HG03571 (cell line): Measurements from ENCODE around the gene NDUFS7.

Experiments used
- ATAC-seq: cut with Tn5 transposase; IDR thresholded peaks from one replicate; pipeline ENCODE4 v1.9.1; 2021; ENCODE audit not compliant: unreplicated experiment

The NDUFS7 gene

GRCh38 chr19:1364070-1364704 lies 19.5 kb upstream of the NDUFS7 start:
- no peak for ATAC-seq

GRCh38 chr19:1365319-1366269 lies 18.1 kb upstream of the NDUFS7 start:
- no peak for ATAC-seq

- no peak for ATAC-seq
Observed at GRCh38 chr19:1366296-1366695, 17.4 kb upstream of the NDUFS7 start.

GRCh38 chr19:1366899-1367870 lies 16.5 kb upstream of the NDUFS7 start:
- no peak for ATAC-seq

- no peak for ATAC-seq
Observed at GRCh38 chr19:1369214-1369805, 14.4 kb upstream of the NDUFS7 start.

GRCh38 chr19:1370579-1371361 lies 12.9 kb upstream of the NDUFS7 start:
- ATAC-seq, result no peak

- no peak for ATAC-seq
Observed at GRCh38 chr19:1373042-1373533, 10.6 kb upstream of the NDUFS7 start.

GRCh38 chr19:1373534-1374249 lies 10.0 kb upstream of the NDUFS7 start:
- no peak for ATAC-seq

GRCh38 chr19:1374250-1374577 lies 9.5 kb upstream of the NDUFS7 start:
- ATAC-seq, result no peak

- no peak for ATAC-seq
Observed at GRCh38 chr19:1376415-1376805, 7.3 kb upstream of the NDUFS7 start.

- ATAC-seq, result no peak
Observed at GRCh38 chr19:1377176-1377964, 6.3 kb upstream of the NDUFS7 start.

GRCh38 chr19:1377965-1378785 lies 5.5 kb upstream of the NDUFS7 start:
- ATAC-seq, result no peak

- no peak for ATAC-seq
Observed at GRCh38 chr19:1379126-1379905, 4.4 kb upstream of the NDUFS7 start.

GRCh38 chr19:1379961-1380489 lies 3.7 kb upstream of the NDUFS7 start:
- no peak for ATAC-seq

GRCh38 chr19:1382250-1382649 lies 1.5 kb upstream of the NDUFS7 start:
- no peak for ATAC-seq

GRCh38 chr19:1383017-1383311 lies 743 bp upstream of the NDUFS7 start:
- ATAC-seq, result no peak

- ATAC-seq, result no peak
Observed at GRCh38 chr19:1384085-1384462, 367 bp downstream of the NDUFS7 start.
